A204.1 (cell line): Measurements from ENCODE around the gene MLLT3.

Source experiments
- FAIRE-seq: peaks from 2 replicates; lab custom pipeline; 2012; peaks lifted over from hg19 to GRCh38; lab: Jason Lieb, UNC

The MLLT3 gene

DNA sequence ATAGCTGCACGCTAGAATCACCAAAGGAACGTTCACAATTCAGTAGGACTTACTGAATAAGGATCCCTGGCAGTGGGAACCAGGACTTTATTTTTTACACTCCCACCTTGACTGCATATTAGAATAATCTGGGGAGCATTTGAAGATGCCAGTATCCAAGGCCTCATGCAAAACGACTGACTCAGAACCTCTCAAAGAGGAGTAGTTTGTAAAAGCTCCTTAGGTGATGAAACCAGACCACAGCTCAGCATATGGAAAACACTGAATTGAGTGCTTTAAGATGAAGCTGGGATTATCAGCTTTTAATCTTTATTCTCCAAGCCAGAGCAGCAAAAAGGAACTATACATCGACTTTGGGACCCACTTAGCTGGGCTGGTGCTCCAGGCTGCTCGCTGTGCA is 288.3 kb downstream of the MLLT3 start:
- FAIRE-seq, result no peak

DNA sequence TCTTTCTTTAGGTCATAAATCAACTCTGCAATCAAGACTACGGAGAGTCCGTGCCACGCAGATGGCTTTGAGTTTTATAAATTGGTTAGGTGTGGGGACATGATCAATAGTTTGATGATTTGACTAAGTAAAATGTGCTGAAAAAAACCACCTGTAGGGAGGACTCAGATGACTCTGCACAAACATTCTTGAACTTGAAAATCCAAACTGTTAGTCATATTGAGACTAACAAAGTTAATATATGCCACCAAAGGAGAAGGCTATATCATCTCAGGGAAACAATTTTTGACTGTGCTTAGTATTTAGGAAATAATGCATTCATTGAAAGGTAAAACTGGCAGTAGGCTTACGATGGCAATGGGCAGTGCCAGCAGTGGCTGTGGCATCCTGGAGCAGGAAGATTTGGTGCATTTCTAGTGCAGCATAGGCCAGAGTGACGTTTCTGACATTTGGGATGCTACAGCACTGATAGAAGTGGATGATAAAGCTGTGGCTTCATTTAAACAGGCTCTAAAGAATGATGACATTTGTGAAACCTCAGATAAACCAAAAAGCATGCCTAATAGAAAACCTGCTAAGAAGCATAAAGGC is 291.1 kb downstream of the MLLT3 start:
- FAIRE-seq, result no peak

DNA sequence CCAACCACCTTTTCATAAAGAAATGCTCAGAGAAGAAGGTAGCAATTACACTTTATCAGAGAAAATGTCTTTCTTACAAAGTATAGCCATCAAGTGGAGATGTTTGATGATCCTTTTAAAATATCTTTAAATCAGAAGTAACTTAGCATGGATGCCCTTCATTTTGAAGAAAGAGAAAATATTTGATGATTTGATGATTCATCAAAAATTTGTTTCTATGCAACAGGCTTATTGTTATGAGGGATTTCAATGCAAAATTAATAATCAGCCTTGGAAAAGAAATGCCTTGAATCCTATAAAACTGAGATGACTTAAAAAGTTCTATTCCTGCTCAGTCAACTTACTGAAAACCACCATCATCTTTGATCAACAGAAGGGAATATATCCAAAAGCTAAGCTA is 291.6 kb downstream of the MLLT3 start:
- no peak for FAIRE-seq

DNA sequence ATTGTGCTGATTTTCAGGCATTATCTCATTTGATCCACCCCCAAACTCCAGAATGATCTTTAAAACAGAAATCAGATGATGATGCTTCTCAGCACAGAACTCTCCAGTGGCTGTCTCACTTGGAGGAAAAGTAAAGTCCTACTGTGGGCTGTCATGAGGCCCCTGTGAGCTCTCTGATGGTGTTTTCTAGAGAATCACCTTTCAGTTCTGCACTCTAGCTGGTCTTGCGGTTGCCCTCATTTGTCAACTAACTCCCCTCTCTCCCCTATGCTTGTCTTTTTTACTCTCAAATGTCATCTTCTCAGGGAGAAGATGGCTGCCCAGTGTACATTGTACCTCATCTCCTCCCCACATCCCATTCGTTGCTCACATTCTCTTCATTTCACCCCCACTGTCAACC is 295.8 kb downstream of the MLLT3 start:
- FAIRE-seq, result no peak

DNA sequence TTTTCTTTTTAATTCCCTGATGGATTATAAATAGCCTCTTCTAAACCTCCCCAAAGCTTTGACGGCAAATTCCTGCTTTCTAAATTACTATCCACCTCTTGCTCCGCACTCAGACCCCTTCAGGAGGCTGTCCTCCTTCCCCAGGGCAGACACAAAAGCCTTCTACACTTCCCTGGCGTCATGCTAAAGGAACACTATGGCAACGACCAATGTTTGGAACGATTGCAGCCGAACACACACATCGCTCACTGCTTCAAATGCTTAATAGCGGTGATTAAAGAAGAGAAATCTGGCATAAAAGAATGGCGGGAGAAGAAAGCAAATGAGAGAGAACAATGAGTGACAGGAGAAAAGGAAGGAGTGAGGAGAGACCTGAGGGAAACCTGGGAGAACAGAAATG is 297.3 kb downstream of the MLLT3 start:
- no peak for FAIRE-seq

DNA sequence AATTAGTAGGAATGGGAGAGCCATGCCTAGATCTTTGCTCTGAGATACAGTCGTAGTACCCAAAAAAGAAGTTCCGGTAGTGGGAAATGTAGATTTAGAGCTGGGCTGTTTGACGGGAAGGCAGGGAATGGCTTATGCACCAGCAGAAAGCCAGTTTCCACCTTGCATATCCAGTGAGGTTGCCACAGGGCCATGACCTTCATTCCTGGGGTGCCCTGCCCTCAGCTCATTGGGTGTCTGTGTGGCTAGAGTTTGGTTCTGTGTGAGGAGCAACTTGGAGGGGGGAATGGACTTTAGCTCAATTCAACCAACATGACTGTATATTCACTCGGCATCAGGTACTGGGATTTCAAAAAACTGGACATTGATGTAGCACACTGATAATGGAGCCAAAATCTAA is 300.1 kb downstream of the MLLT3 start:
- FAIRE-seq, result no peak

DNA sequence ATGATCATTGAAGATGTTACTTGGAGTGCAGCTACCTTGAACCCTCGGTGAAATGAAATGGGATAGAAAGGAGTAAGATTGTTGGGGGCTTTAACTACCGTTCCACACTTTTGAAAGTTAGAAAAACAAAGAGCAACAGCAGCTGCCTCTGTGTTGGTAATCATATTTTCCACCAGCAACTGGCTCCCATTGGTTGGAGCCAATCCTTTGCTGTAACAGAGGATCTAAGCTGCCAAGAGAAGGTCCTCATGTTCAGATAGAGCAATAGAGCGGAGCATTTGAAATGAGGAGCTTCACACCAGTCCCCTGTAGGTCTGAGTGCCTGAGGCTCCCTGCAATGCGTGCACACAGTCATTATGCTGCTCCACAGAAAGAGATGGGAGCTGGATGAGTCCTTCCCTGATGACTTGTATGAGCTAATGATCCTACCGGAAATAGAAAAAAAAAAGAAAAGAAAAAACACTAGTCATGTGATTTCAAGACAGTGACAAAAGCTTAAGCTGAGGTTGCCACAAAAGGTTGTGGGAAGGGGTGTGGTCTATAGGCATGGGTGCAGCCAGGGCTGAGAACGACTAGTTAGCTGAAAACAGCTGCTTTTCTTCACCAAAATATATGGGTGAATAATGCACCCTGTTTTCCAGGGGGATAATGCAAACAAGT is 300.7 kb downstream of the MLLT3 start:
- FAIRE-seq, result no peak

DNA sequence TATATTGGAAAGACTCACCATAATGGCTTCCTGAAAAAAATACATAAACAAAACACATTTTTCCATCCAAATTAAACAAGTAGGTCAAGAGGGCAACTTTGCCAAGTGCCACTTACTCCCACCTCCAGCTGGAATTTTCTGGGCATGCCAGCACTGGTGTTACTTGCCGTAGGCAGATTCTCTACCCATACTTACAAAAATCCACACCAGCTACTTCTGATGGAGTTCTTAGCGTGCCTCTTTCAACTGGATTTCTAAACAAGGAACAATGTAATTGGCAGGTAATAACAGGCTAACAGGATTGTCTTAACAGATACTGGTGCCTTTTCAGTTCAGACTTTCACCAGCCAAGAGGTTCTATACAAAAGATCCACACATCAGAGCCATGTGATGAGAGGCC is 301.4 kb downstream of the MLLT3 start:
- no peak for FAIRE-seq

DNA sequence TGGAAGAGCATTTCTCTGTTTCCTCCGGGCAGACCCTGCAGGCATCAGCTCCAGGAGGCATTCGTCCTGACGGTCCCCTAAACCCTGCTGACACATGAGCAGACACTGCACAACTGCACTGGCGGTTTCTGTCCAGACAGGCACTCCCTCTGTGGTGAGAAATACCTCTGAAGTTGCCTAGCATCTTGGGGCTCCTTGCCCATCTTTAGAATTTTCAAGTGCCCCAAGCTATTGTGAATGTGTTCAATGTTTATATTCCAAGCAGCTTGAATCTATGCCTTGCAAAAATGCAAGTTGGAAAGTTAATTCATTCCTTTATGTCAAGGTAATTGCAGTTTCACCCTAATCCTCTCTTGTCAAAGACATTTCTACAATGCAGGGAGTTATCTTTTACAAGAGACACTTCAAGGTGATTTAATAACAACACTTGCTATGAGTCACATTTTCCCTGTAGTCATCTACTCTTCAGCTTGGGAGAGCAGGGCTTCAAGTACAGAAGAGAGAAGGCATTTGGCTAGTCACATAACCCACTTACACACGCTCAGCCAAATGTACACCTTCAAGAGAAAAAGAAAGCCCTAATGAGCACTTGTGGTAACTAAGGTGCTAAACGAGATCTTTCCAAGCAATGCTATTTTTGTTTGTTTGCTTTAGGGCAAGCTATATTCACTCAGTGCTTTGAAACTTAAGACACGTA is 302.5 kb downstream of the MLLT3 start:
- FAIRE-seq, result no peak

DNA sequence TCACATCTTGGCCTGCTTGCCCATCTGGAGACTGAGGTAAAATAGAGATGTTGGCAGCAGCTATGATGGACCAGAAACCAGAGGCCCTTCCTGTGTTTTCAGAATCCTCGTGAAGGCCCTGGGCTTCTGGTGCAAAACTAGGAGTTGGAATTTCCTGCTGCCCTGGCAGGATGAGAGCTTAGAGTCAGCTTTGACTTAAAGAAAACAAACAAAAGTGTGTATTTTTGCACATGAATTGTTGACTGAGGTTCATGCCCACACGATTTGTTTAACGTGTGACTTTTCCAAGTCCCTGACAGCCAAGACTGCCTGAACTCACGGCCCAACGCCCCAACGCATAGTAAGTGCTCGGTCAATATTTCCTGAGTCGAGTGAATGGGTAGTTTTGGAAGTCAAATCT is 303.1 kb downstream of the MLLT3 start:
- FAIRE-seq, result no peak

DNA sequence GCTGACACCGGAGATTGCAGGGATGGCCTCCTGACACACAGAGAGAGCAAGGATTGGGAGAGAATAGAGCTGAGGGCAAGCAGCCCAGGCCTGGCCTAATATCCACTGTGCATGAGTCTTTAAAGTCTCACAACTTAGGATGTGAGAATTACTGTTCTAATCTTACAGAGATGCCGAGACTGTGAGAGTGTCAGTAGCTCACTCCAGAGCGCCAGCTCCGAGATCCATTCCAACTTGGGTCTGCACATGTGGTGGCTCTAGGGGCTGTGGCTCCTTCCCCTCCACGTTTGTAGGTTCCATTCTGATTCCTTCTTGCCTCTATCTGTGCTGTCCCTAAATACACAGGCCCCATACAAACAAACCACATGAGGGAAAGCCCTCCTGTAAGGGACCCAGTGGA is 304.6 kb downstream of the MLLT3 start:
- FAIRE-seq, result no peak

DNA sequence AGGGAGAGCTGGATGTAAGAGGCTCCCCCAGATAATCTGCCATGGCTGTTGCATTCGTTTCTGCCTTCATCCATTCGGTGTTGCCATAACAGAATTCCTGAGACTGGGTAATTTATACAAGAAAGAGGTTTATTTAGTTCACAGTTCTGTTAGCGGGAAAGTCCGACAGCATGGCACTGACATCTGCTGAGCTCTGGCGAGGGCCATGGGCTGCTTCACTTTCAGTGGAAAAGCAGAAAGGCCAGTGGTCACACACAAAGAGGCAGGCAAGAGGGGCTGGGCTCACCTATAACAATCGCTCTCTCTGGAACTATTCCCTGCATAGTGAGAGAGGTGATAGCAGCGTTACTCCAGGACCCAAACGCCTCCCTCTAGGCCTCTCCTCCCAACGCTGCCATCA is 305.9 kb downstream of the MLLT3 start:
- no peak for FAIRE-seq

DNA sequence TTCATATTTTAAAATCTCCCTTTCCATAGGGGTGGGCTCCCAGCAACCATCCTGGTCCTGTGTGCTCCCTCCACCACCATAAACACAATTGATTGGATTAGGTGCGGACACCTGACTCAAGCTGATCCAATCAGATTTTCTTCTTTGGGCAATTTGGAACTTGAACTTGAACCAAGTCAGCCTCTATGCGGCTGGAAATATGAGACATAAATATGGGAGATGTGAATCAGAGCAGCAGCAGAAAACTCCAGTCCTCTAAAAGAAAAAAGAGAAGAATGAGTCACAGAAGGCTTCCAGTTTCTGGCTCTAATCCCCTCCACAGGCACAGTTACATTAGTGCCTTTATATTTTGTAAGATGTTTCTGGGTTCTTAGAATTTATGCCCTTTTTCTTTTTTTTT is 306.6 kb downstream of the MLLT3 start:
- FAIRE-seq, result no peak

DNA sequence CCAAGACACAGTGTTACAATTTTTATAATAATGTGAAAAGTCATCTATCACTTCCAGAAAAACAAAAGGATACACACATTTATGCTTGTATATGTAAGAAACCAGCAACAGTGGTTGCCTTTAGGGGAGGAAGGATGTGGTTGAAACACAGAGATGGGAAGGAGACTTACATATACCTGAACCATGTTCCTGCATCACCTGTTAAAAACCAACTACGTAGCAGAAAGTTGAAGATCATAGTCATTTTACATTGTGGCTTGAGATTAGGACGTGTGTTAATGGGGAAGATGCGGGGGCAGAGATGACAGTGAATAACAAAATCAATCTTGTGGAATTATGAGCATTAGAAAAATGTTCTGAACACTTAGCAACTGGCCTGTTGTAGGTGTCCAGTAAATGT is 307.3 kb downstream of the MLLT3 start:
- FAIRE-seq, result no peak

DNA sequence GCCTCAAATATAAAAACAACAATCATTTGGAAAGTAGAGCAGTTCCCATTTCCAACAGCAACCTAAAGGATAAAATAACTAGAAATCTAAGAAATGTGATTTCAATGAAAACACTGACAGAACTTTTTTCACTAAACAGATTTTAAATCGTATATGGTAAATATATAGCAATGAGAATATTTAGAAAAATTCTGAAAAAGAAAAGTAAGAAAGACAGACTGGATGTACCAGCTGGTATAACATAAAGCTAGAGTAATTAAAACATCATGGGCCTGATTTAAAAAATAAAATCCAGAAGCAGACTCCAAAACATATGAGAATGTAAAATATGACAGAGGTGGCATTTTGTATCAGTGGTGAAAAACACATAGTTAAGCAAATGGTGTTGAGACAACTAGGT is 308.9 kb downstream of the MLLT3 start:
- no peak for FAIRE-seq

DNA sequence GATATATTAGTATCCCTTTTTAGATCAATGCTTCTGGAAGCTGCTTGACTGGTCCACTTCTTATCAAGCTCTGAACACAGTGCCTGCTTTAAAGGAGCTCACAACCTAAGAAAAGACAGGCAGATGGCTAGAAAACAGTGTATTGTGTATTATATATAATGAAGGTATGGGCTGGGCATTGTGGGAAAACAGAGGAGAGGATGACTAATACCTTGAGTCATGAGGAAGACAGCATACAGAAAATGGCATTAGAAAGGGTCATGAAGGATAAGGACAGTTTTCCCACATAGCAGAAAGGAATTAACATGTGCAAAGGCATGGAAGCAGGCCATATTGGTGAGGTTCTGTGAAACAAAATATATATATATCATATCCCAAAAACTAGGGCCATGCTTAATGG is 309.6 kb downstream of the MLLT3 start:
- FAIRE-seq, result no peak

DNA sequence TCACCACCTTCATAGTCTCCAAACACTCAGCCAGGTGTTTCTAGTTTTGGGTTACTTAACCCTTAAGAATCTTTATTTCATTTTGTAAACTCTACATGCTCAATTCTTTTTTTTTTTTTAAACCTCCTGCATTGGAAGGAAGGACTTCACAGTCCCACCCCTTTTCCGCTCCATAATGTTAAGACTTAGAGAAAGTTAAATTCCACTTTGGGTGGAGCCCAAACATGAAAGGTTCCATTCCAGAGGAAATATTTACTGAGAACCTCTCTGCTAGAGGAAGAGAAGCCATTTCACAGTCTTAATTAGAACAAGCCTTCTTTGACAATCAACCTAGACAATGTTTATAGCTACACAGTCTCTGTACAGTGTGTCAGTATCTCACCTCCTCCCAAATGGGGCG is 312.3 kb downstream of the MLLT3 start:
- FAIRE-seq, result no peak

DNA sequence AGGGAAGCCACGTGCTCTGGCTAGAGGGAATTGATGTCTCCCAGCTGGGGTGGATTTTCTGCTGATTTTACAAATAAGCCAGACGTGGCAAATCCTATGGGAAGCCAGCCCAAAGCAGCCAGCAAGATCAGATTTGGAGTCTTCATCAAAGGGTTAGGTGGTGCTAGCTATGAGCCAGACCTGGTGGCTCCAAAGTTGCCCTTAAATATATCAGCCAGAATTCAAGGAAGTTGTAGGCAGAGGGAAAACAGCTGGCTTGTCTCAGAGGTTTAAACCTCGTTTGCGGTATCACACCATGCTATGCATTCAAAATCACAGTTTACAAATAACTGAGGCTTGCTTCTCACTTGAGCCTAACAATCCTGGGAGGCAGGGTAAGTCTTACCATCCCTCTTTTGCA is 313.2 kb downstream of the MLLT3 start:
- FAIRE-seq, result no peak

DNA sequence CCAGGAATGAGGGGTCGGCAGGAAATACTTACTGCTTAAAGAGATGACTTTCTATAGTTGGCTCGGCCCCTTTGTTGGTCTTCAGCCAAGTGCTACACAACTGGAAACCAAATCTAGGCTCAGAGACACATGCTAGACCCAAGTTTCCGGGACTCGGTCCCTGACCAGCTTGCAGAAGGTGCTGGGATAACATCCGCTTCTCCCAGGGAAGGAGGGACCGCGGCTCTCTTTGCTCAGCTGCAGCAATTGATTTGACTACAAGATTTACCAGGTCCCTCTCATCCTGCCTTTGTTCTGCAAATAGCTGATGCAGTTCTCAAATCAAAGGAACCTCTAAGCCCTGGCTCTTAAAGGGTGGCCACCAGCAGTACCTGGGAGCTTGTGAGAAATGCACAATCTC is 314.7 kb downstream of the MLLT3 start:
- no peak for FAIRE-seq

DNA sequence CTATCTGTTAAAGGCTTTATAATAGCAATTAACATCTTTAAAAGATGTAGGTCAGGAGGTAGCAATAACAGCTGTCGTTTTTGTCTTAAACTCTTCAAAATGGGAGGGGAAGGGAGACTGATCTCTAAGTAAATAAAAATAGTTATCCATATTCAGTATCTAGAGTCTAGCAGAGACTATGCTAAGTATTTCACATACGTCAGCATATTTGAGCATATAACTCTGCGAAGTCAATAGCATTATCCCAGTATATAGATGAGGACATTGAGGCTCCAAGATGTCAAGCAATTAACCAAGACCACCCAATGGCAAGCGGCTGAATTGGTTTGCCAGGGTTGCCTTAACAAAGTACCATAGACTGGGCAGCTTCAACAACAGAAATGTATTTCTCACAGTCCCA is 316.8 kb downstream of the MLLT3 start:
- FAIRE-seq, result no peak

DNA sequence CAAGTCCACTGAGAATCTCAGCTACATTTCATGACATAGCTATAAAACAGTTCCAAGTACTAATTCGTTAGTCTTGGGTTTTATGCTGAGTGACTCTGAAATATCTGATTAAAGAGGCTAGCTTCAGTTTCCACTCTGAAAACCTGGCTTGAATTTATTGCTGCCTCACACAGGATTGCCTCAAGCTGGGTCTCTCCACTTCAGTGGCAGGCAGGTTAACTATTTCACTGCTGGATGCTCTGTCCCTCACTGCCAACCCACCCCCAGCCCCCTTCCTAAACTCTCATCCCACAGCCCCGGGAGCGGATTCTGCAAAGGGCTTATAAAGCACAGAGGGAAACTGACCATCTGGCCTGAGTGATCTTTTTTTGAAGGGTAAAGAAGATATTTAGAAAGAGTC is 318.3 kb downstream of the MLLT3 start:
- FAIRE-seq, result no peak

DNA sequence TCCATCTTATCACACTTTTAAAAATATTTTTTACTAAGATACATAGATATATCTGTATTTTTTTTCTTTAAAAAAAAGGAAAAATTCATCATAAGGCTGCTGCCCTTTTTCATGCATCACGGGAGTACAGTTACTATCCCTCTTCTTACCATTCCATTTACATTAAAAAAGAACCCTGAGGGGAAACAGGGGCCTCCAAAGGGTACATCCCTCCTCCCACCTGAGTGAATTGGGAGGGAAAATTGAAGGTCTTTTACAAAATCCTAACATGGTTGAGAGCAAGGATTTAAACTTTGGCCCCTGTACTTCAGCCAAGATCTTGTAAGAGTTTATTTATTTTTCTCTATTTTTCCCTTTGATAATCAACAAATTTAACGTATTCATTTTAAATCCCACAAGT is 319.2 kb downstream of the MLLT3 start:
- FAIRE-seq, result no peak

DNA sequence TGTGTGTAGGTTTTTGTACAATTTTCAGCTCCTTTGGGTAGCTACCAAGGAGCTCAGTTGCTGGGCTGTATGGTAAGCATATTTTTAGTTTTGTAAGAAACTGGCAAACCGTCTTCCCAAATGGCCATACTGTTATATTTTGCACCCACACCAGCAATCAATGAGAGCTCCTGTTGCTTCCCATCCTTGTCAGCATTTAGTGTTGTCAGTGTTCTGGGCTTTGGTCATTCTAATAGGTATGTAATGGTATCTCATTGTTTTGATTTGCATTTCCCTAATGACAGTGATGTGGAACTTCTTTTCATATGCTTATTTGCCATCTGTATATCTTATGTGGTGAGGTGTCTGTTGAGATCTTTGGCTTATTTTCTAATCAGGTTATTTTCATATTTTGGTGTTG is 320.1 kb downstream of the MLLT3 start:
- FAIRE-seq, result no peak

DNA sequence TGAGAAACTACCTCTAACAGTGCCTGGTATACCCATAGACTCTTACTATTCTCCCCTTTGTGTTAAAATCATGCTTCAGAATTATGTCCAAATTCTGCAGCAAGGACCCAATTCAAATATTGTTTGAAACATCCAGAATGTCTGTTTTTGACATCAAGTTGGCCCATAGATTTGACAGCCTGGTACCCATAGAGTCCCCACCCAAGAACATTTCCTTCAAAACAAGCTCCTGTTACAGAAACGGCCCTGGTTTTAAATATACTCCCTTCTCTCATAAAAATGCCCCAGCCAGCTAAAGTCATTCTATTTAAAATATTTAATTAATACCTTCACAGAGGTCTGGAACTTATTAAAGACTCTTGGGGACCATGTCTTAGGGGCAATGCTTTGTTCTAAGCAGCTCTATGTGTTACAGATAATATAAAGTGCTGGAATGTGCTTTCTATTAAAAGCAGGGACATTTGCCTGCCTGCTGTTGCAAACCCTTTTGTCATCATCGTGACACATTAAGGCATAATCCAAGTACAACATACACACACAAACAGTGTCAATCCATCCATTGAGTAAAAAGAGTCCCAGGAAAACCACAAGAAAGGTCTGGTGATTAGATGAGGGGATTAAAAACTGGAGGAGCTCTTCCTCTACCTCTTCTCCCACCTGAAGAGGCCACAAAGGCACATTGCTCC is 321.7 kb downstream of the MLLT3 start:
- no peak for FAIRE-seq
